Measurements from ENCODE around the gene REPS1. TPM values are rescaled to one million over a fixed set of nuclear protein-coding genes. Genes with fewer than 3 reads are reported as not detected.

Gene REPS1
- total RNA-seq, 2 donors from 2014 or later, result 51.7 to 52.5 TPM

- Mint-ChIP-seq H3K36me3 (ENCODE audit: low read depth) (peaks cover 43% of the 10 kb centered on the region), H3K27me3 (no peaks in the 10 kb centered on the region), H3K4me1 (peaks cover 4% of the 10 kb centered on the region), H3K4me3 (no peak overlapping the region), H3K27ac (no peak overlapping the region), H3K9me3 (peaks cover 3% of the 10 kb centered on the region)
- no peak for ATAC-seq (replicated peaks)
Measured at GRCh38 chr6:138897031-138897430, 91.0 kb downstream of the REPS1 start.

- Mint-ChIP-seq H3K27ac (no peak overlapping the region), H3K36me3 (ENCODE audit: low read depth) (peaks cover 35% of the 10 kb centered on the region), H3K27me3 (no peaks in the 10 kb centered on the region), H3K4me3 (no peak overlapping the region), H3K4me1 (peaks cover 9% of the 10 kb centered on the region), H3K9me3 (peaks cover 5% of the 10 kb centered on the region)
- no peak for ATAC-seq (replicated peaks)
Measured at GRCh38 chr6:138896104-138896756, 91.8 kb downstream of the REPS1 start.

- peaks cover 9% of the 10 kb centered on the region for H3K4me1 Mint-ChIP-seq
- no peak overlapping the region for H3K4me3 Mint-ChIP-seq
- peak; percentile 59 for ATAC-seq (replicated peaks)
- peak overlapping the region; percentile 51 for H3K27ac Mint-ChIP-seq
- H3K36me3 Mint-ChIP-seq (ENCODE audit: low read depth), result no peaks in the 10 kb centered on the region
- peaks cover 5% of the 10 kb centered on the region for H3K9me3 Mint-ChIP-seq
- H3K27me3 Mint-ChIP-seq, result no peaks in the 10 kb centered on the region
Measured at GRCh38 chr6:138891255-138891986, 96.6 kb downstream of the REPS1 start.

- Mint-ChIP-seq H3K27ac (no peak overlapping the region), H3K27me3 (no peaks in the 10 kb centered on the region), H3K36me3 (ENCODE audit: low read depth) (no peaks in the 10 kb centered on the region), H3K9me3 (no peaks in the 10 kb centered on the region), H3K4me1 (no peaks in the 10 kb centered on the region), H3K4me3 (no peak overlapping the region)
- ATAC-seq (replicated peaks), result no peak
Measured at GRCh38 chr6:138885156-138885819, 102.8 kb downstream of the REPS1 start.

- Mint-ChIP-seq H3K27me3 (no peaks in the 10 kb centered on the region), H3K36me3 (ENCODE audit: low read depth) (no peaks in the 10 kb centered on the region), H3K4me1 (no peaks in the 10 kb centered on the region), H3K27ac (peak overlapping the region; percentile 45), H3K9me3 (no peaks in the 10 kb centered on the region), H3K4me3 (peak overlapping the region; percentile 9)
- ATAC-seq (replicated peaks), result peak; percentile 81
Measured at GRCh38 chr6:138882369-138883017, 105.6 kb downstream of the REPS1 start.

GRCh38 chr6:138873191-138873590 lies 114.9 kb downstream of the REPS1 start:
- no peaks in the 10 kb centered on the region for H3K27me3 Mint-ChIP-seq
- H3K9me3 Mint-ChIP-seq, result no peaks in the 10 kb centered on the region
- no peak overlapping the region for H3K27ac Mint-ChIP-seq
- H3K36me3 Mint-ChIP-seq (ENCODE audit: low read depth), result no peaks in the 10 kb centered on the region
- no peaks in the 10 kb centered on the region for H3K4me1 Mint-ChIP-seq
- H3K4me3 Mint-ChIP-seq, result no peak overlapping the region
- ATAC-seq (replicated peaks), result no peak

- Mint-ChIP-seq H3K4me3 (no peak overlapping the region), H3K4me1 (no peaks in the 10 kb centered on the region), H3K27ac (no peak overlapping the region), H3K36me3 (ENCODE audit: low read depth) (no peaks in the 10 kb centered on the region), H3K9me3 (no peaks in the 10 kb centered on the region), H3K27me3 (peaks cover under 1% of the 10 kb centered on the region)
- no peak for ATAC-seq (replicated peaks)
Measured at GRCh38 chr6:138869398-138869797, 118.7 kb downstream of the REPS1 start.

- H3K27me3 Mint-ChIP-seq, result peaks cover 5% of the 10 kb centered on the region
- H3K27ac Mint-ChIP-seq, result no peak overlapping the region
- no peaks in the 10 kb centered on the region for H3K36me3 Mint-ChIP-seq (ENCODE audit: low read depth)
- no peaks in the 10 kb centered on the region for H3K4me1 Mint-ChIP-seq
- no peak overlapping the region for H3K4me3 Mint-ChIP-seq
- no peaks in the 10 kb centered on the region for H3K9me3 Mint-ChIP-seq
- ATAC-seq (replicated peaks), result no peak
Measured at GRCh38 chr6:138868181-138868580, 119.9 kb downstream of the REPS1 start.

GRCh38 chr6:138865480-138866109 lies 122.5 kb downstream of the REPS1 start:
- Mint-ChIP-seq H3K27me3 (peaks cover 7% of the 10 kb centered on the region), H3K27ac (no peak overlapping the region), H3K36me3 (ENCODE audit: low read depth) (no peaks in the 10 kb centered on the region), H3K9me3 (no peaks in the 10 kb centered on the region), H3K4me3 (no peak overlapping the region), H3K4me1 (no peaks in the 10 kb centered on the region)
- ATAC-seq (replicated peaks), result peak; percentile 18

GRCh38 chr6:138864343-138864890 lies 123.6 kb downstream of the REPS1 start:
- no peak for ATAC-seq (replicated peaks)
- H3K27ac Mint-ChIP-seq, result no peak overlapping the region
- no peaks in the 10 kb centered on the region for H3K4me1 Mint-ChIP-seq
- H3K9me3 Mint-ChIP-seq, result no peaks in the 10 kb centered on the region
- no peaks in the 10 kb centered on the region for H3K36me3 Mint-ChIP-seq (ENCODE audit: low read depth)
- H3K27me3 Mint-ChIP-seq, result peaks cover 7% of the 10 kb centered on the region
- no peak overlapping the region for H3K4me3 Mint-ChIP-seq

- Mint-ChIP-seq H3K9me3 (no peaks in the 10 kb centered on the region), H3K4me3 (no peak overlapping the region), H3K4me1 (no peaks in the 10 kb centered on the region), H3K27ac (no peak overlapping the region), H3K36me3 (ENCODE audit: low read depth) (no peaks in the 10 kb centered on the region), H3K27me3 (peaks cover 7% of the 10 kb centered on the region)
- no peak for ATAC-seq (replicated peaks)
Measured at GRCh38 chr6:138863321-138863720, 124.7 kb downstream of the REPS1 start.

GRCh38 chr6:138862456-138862855 lies 125.6 kb downstream of the REPS1 start:
- H3K27ac Mint-ChIP-seq, result no peak overlapping the region
- peaks cover 10% of the 10 kb centered on the region for H3K27me3 Mint-ChIP-seq
- no peaks in the 10 kb centered on the region for H3K9me3 Mint-ChIP-seq
- no peaks in the 10 kb centered on the region for H3K36me3 Mint-ChIP-seq (ENCODE audit: low read depth)
- no peaks in the 10 kb centered on the region for H3K4me1 Mint-ChIP-seq
- no peak for ATAC-seq (replicated peaks)
- no peak overlapping the region for H3K4me3 Mint-ChIP-seq

- no peaks in the 10 kb centered on the region for H3K9me3 Mint-ChIP-seq
- H3K27ac Mint-ChIP-seq, result no peak overlapping the region
- no peaks in the 10 kb centered on the region for H3K4me1 Mint-ChIP-seq
- peaks cover 10% of the 10 kb centered on the region for H3K27me3 Mint-ChIP-seq
- no peaks in the 10 kb centered on the region for H3K36me3 Mint-ChIP-seq (ENCODE audit: low read depth)
- no peak for ATAC-seq (replicated peaks)
- H3K4me3 Mint-ChIP-seq, result no peak overlapping the region
Measured at GRCh38 chr6:138857775-138858174, 130.3 kb downstream of the REPS1 start.

- H3K36me3 Mint-ChIP-seq (ENCODE audit: low read depth), result no peaks in the 10 kb centered on the region
- no peak overlapping the region for H3K4me3 Mint-ChIP-seq
- H3K4me1 Mint-ChIP-seq, result no peaks in the 10 kb centered on the region
- peaks cover 12% of the 10 kb centered on the region for H3K27me3 Mint-ChIP-seq
- peak; percentile 38 for ATAC-seq (replicated peaks)
- H3K9me3 Mint-ChIP-seq, result no peaks in the 10 kb centered on the region
- H3K27ac Mint-ChIP-seq, result no peak overlapping the region
Measured at GRCh38 chr6:138856654-138857053, 131.4 kb downstream of the REPS1 start.

Measured in activated T-helper 17 cell treated with anti-CD3 and anti-CD28 coated beads, Interleukin-2, amount 50 U/mL, for 72 hours (primary cell).